Tibial nerve (tissue), 3 donors: Measurements from ENCODE around the gene SUMF1.

Experiments used
- CTCF ChIP-seq, 5 experiments: fragments of 200-600 bp in 3 of 5; fragments of 450-650 bp in 2 of 5; sonication (generic) in 3 of 5; IDR thresholded peaks; one replicate each; pipeline ENCODE4 v1.5.1; 2016 to 2019; ENCODE audit warnings: antibody characterized with exemption in 5 of 5, mild to moderate bottlenecking in 3 of 5, moderate library complexity in 2 of 5
- POLR2A ChIP-seq, 2 donors: fragments of 450-650 bp; IDR thresholded peaks; one replicate each; pipeline ENCODE4 v1.6.1; 2017; ENCODE audit warnings: antibody characterized with exemption in 2 of 2, mild to moderate bottlenecking in 2 of 2, moderate library complexity in 2 of 2

GRCh38 chr3:4501437-4501836 is 34.4 kb upstream of the SUMF1 start:
- TF ChIP-seq POLR2A (IDR thresholded peaks at IDR 0.05) = no peak
- TF ChIP-seq CTCF (IDR thresholded peaks at IDR 0.05) = no peak
